WTC11 (cell line): ENCODE measurements around the gene MYL7.

ENCODE experiments used
- AR ChIP-seq: fragments of 250-450 bp; sonication (Bioruptor Pico); IDR thresholded peaks from 2 replicates; pipeline ENCODE4 v1.9.0; 2021; ENCODE audit warnings: mild to moderate bottlenecking
- ETV6 ChIP-seq: sonication (generic); formaldehyde crosslinking; IDR thresholded peaks from 2 replicates; pipeline ENCODE4 v1.8.1; 2022; ENCODE audit warnings: mild to moderate bottlenecking, missing genetic modification reagents
- MAX ChIP-seq: sonication (generic); formaldehyde crosslinking; IDR thresholded peaks from 2 replicates; pipeline ENCODE4 v1.8.0; 2022; ENCODE audit warnings: mild to moderate bottlenecking, missing genetic modification reagents
- PRDM15 ChIP-seq: sonication (generic); formaldehyde crosslinking; IDR thresholded peaks from 2 replicates; pipeline ENCODE4 v1.8.0; 2022; ENCODE audit warnings: missing genetic modification reagents
- STAT6 ChIP-seq: sonication (generic); formaldehyde crosslinking; conservative IDR thresholded peaks from 2 replicates; pipeline ENCODE4 v1.8.1; 2023; ENCODE audit warnings: mild to moderate bottlenecking, low read depth, missing genetic modification reagents, moderate library complexity
- TEAD4 ChIP-seq: sonication (generic); formaldehyde crosslinking; IDR thresholded peaks from 2 replicates; pipeline ENCODE4 v1.8.0; 2022; ENCODE audit warnings: mild to moderate bottlenecking, missing genetic modification reagents
- ZBTB21 ChIP-seq: sonication (generic); formaldehyde crosslinking; IDR thresholded peaks from 2 replicates; pipeline ENCODE4 v1.8.1; 2023; ENCODE audit warnings: mild to moderate bottlenecking, missing genetic modification reagents, borderline replicate concordance
- ZNF138 ChIP-seq: sonication (generic); formaldehyde crosslinking; conservative IDR thresholded peaks from 2 replicates; pipeline ENCODE4 v1.8.1; 2022; ENCODE audit warnings: mild to moderate bottlenecking, moderate library complexity, missing genetic modification reagents
- TF ChIP-seq, protein P1 (sequence below): sonication (generic); formaldehyde crosslinking; IDR thresholded peaks from 2 replicates; pipeline ENCODE4 v1.8.1; 2023; ENCODE audit warnings: mild to moderate bottlenecking, missing genetic modification reagents, moderate library complexity
- TF ChIP-seq, protein P2 (sequence below): fragments of 200-600 bp; IDR thresholded peaks from 2 replicates; pipeline ENCODE4 v1.8.0; 2022; ENCODE audit warnings: antibody characterized with exemption
- TF ChIP-seq, protein P3 (sequence below): sonication (generic); formaldehyde crosslinking; IDR thresholded peaks from 2 replicates; pipeline ENCODE4 v1.8.1; 2023; ENCODE audit warnings: mild to moderate bottlenecking, moderate library complexity, missing genetic modification reagents
- TF ChIP-seq, protein P4 (sequence below): sonication (generic); formaldehyde crosslinking; IDR thresholded peaks from 2 replicates; pipeline ENCODE4 v1.8.1; 2023; ENCODE audit warnings: mild to moderate bottlenecking, missing genetic modification reagents, moderate library complexity
- TF ChIP-seq, protein P5 (sequence below): sonication (generic); formaldehyde crosslinking; conservative IDR thresholded peaks from 2 replicates; pipeline ENCODE4 v1.8.1; 2022; ENCODE audit warnings: mild to moderate bottlenecking, missing genetic modification reagents

- TF ChIP-seq ZBTB21: no peak
- TF ChIP-seq, protein P1, sequence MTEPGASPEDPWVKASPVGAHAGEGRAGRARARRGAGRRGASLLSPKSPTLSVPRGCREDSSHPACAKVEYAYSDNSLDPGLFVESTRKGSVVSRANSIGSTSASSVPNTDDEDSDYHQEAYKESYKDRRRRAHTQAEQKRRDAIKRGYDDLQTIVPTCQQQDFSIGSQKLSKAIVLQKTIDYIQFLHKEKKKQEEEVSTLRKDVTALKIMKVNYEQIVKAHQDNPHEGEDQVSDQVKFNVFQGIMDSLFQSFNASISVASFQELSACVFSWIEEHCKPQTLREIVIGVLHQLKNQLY (CRISPR knock-in tag): no peak
- TF ChIP-seq, protein P2, sequence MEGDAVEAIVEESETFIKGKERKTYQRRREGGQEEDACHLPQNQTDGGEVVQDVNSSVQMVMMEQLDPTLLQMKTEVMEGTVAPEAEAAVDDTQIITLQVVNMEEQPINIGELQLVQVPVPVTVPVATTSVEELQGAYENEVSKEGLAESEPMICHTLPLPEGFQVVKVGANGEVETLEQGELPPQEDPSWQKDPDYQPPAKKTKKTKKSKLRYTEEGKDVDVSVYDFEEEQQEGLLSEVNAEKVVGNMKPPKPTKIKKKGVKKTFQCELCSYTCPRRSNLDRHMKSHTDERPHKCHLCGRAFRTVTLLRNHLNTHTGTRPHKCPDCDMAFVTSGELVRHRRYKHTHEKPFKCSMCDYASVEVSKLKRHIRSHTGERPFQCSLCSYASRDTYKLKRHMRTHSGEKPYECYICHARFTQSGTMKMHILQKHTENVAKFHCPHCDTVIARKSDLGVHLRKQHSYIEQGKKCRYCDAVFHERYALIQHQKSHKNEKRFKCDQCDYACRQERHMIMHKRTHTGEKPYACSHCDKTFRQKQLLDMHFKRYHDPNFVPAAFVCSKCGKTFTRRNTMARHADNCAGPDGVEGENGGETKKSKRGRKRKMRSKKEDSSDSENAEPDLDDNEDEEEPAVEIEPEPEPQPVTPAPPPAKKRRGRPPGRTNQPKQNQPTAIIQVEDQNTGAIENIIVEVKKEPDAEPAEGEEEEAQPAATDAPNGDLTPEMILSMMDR: no peak
- TF ChIP-seq, protein P3, sequence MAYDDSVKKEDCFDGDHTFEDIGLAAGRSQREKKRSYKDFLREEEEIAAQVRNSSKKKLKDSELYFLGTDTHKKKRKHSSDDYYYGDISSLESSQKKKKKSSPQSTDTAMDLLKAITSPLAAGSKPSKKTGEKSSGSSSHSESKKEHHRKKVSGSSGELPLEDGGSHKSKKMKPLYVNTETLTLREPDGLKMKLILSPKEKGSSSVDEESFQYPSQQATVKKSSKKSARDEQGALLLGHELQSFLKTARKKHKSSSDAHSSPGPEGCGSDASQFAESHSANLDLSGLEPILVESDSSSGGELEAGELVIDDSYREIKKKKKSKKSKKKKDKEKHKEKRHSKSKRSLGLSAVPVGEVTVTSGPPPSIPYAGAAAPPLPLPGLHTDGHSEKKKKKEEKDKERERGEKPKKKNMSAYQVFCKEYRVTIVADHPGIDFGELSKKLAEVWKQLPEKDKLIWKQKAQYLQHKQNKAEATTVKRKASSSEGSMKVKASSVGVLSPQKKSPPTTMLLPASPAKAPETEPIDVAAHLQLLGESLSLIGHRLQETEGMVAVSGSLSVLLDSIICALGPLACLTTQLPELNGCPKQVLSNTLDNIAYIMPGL: no peak
- TF ChIP-seq AR (CRISPR knock-in tag): no peak
- no peak for TF ChIP-seq MAX (CRISPR knock-in tag)
- TF ChIP-seq, protein P4, sequence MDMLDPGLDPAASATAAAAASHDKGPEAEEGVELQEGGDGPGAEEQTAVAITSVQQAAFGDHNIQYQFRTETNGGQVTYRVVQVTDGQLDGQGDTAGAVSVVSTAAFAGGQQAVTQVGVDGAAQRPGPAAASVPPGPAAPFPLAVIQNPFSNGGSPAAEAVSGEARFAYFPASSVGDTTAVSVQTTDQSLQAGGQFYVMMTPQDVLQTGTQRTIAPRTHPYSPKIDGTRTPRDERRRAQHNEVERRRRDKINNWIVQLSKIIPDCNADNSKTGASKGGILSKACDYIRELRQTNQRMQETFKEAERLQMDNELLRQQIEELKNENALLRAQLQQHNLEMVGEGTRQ (CRISPR knock-in tag): no peak
- no peak for TF ChIP-seq ETV6 (CRISPR knock-in tag)
- no peak for TF ChIP-seq STAT6 (CRISPR knock-in tag)
- no peak for TF ChIP-seq ZNF138 (CRISPR knock-in tag)
- no peak for TF ChIP-seq TEAD4
- no peak for TF ChIP-seq PRDM15 (CRISPR knock-in tag)
- TF ChIP-seq, protein P5, sequence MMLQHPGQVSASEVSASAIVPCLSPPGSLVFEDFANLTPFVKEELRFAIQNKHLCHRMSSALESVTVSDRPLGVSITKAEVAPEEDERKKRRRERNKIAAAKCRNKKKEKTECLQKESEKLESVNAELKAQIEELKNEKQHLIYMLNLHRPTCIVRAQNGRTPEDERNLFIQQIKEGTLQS (CRISPR knock-in tag): no peak
Observed at GRCh38 chr7:44107961-44108767, 33.0 kb downstream of the MYL7 start.
